OCI-LY3 (cell line): ENCODE measurements around the gene MIPOL1.
"Not testable (repeated sequence)": the region's sequence is repeated elsewhere in the genome, so short reads cannot be mapped to it uniquely, and the experiment has no call there.

Experiments
- H2AFZ ChIP-seq: fragments of 200-600, 300-600 bp; shearing (Covaris generic); 2 replicates; pipeline ENCODE4 v1.6.0; 2014; ENCODE audit warnings: antibody characterized with exemption, low read depth, low read length
- H3K27ac ChIP-seq: fragments of 200-600, 300-600 bp; sonication (generic); 2 replicates; pipeline ENCODE4 v1.5.1; 2014; ENCODE audit warnings: mild to moderate bottlenecking, low read length, moderate library complexity, mixed read lengths
- H3K27me3 ChIP-seq: fragments of 200-600, 300-600 bp; sonication (generic); 2 replicates; pipeline ENCODE4 v1.6.1; 2014; ENCODE audit warnings: low read depth, low read length, mixed read lengths
- H3K36me3 ChIP-seq: fragments of 200-600, 300-600 bp; sonication (generic); replicated peaks from 2 replicates; pipeline ENCODE3; 2014; ENCODE audit warnings: low read depth, low read length, mixed read lengths
- H3K4me1 ChIP-seq: fragments of 300-600, 200-600 bp; sonication (generic); 2 replicates; pipeline ENCODE4 v1.6.1; 2014; ENCODE audit warnings: low read length, mixed read lengths
- H3K4me2 ChIP-seq: fragments of 200-600, 300-600 bp; sonication (generic); 2 replicates; pipeline ENCODE4 v1.6.1; 2014; ENCODE audit warnings: low read length, mixed read lengths
- H3K4me3 ChIP-seq: fragments of 300-600, 200-600 bp; sonication (generic); 2 replicates; pipeline ENCODE4 v1.5.1; 2014; ENCODE audit warnings: antibody characterized with exemption, mild to moderate bottlenecking, low read length, moderate library complexity
- H3K79me2 ChIP-seq: fragments of 300-600, 200-600 bp; shearing (Covaris generic); 2 replicates; pipeline ENCODE4 v1.6.1; 2014; ENCODE audit warnings: mild to moderate bottlenecking, low read length, mixed read lengths
- H3K9ac ChIP-seq: fragments of 300-600, 200-600 bp; shearing (Covaris generic); 2 replicates; pipeline ENCODE4 v1.6.0; 2014; ENCODE audit warnings: mild to moderate bottlenecking, low read length, moderate library complexity
- H3K9me3 ChIP-seq: fragments of 200-600, 300-600 bp; shearing (Covaris generic); 2 replicates; pipeline ENCODE4 v1.6.1; 2014; ENCODE audit warnings: low read length, mixed read lengths; ENCODE audit not compliant: insufficient read depth
- H4K20me1 ChIP-seq: fragments of 200-600, 300-600 bp; sonication (generic); 2 replicates; pipeline ENCODE4 v1.6.1; 2016; ENCODE audit warnings: low read length, mixed read lengths; ENCODE audit not compliant: insufficient read depth
- CTCF ChIP-seq: fragments of 200-600, 300-600 bp; sonication (generic); IDR thresholded peaks from 2 replicates; pipeline ENCODE4 v1.5.1; 2014; ENCODE audit warnings: antibody characterized with exemption, low read length, low read depth
- EZH2phosphoT487 ChIP-seq: fragments of 200-600 bp; shearing (Covaris generic); IDR thresholded peaks from 2 replicates; pipeline ENCODE4 v1.6.1; 2018; ENCODE audit warnings: antibody characterized with exemption, mixed run types, low read depth

Gene MIPOL1

DNA sequence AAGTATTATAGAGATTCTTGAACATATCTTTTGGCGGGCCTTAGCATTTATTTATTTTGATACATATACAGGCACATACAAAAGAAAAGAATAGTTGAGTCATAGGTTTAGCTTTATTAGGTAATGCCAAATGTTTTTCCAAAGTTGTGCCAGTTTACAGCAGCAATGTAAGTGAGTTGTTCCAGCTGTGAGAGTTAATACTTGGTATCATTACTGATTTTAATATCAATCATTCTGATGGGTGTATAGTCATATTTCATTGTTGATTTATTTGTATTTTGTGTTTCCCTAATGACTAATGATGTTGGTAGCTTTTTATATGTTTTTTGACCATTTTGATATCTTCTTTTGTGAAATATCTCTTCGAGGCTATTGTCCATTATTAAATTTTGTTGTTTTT lies 122.4 kb downstream of the MIPOL1 start:
- no peaks in the 10 kb centered on the region for H3K9me3 ChIP-seq
- H3K4me1 ChIP-seq = no peaks in the 10 kb centered on the region
- no peaks in the 10 kb centered on the region for H4K20me1 ChIP-seq
- no peak overlapping the region for H3K9ac ChIP-seq
- no peak overlapping the region for H3K27ac ChIP-seq
- H3K27me3 ChIP-seq = no peaks in the 10 kb centered on the region
- no peak overlapping the region for H2AFZ ChIP-seq
- no peaks in the 10 kb centered on the region for H3K79me2 ChIP-seq
- no peak overlapping the region for H3K4me2 ChIP-seq
- no peaks in the 10 kb centered on the region for H3K36me3 ChIP-seq
- no peak overlapping the region for H3K4me3 ChIP-seq
- TF ChIP-seq CTCF (no peak), EZH2phosphoT487 (no peak)

GRCh38 chr14:37325332-37325731 lies 127.6 kb downstream of the MIPOL1 start:
- H4K20me1 ChIP-seq = no peaks in the 10 kb centered on the region
- no peaks in the 10 kb centered on the region for H3K27me3 ChIP-seq
- H3K9ac ChIP-seq = no peak overlapping the region
- no peak overlapping the region for H3K4me3 ChIP-seq
- no peak overlapping the region for H3K27ac ChIP-seq
- H3K9me3 ChIP-seq = no peaks in the 10 kb centered on the region
- H3K4me2 ChIP-seq = no peak overlapping the region
- no peak overlapping the region for H2AFZ ChIP-seq
- H3K79me2 ChIP-seq = no peaks in the 10 kb centered on the region
- H3K4me1 ChIP-seq = no peaks in the 10 kb centered on the region
- no peaks in the 10 kb centered on the region for H3K36me3 ChIP-seq
- TF ChIP-seq CTCF (no peak), EZH2phosphoT487 (no peak)

- TF ChIP-seq CTCF (no peak), EZH2phosphoT487 (no peak)
- H3K9me3 ChIP-seq = no peaks in the 10 kb centered on the region
- no peaks in the 10 kb centered on the region for H3K4me1 ChIP-seq
- H3K79me2 ChIP-seq = no peaks in the 10 kb centered on the region
- no peak overlapping the region for H2AFZ ChIP-seq
- H3K9ac ChIP-seq = no peak overlapping the region
- no peaks in the 10 kb centered on the region for H3K27me3 ChIP-seq
- no peak overlapping the region for H3K4me3 ChIP-seq
- no peaks in the 10 kb centered on the region for H3K36me3 ChIP-seq
- H4K20me1 ChIP-seq = no peaks in the 10 kb centered on the region
- no peak overlapping the region for H3K27ac ChIP-seq
- no peak overlapping the region for H3K4me2 ChIP-seq
These were observed 128.7 kb downstream of the MIPOL1 start for GRCh38 chr14:37326434-37326833.

GRCh38 chr14:37327933-37328332 lies 130.2 kb downstream of the MIPOL1 start:
- H3K27ac ChIP-seq, H3K4me1 ChIP-seq, H3K4me3 ChIP-seq, H4K20me1 ChIP-seq, H3K4me2 ChIP-seq, H3K36me3 ChIP-seq, H3K79me2 ChIP-seq, H3K9me3 ChIP-seq, H2AFZ ChIP-seq, H3K9ac ChIP-seq, H3K27me3 ChIP-seq: not testable (repeated sequence)

DNA sequence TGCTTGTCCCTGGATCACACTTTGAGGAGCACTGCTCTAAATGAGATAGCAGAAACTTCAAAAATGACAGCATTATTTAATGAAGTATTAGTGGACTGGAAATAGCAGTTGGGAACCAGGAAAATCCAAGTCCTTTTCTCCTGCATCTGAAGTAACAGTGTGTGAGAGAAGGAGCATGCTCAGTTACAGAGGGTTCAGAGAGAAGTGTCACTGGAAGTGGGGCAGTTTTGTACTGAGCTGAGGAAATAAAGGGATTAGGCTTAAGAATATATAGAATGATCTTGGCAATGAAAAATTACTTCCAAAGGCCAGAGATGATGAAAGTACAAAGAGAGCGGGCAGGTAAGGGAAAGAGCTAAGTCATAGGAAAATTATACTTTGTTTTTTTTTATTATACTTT lies 130.9 kb downstream of the MIPOL1 start:
- Histone ChIP-seq H3K27me3 (no peaks in the 10 kb centered on the region), H3K27ac (no peak overlapping the region), H2AFZ (no peak overlapping the region), H4K20me1 (no peaks in the 10 kb centered on the region), H3K9me3 (no peaks in the 10 kb centered on the region), H3K4me2 (no peak overlapping the region), H3K36me3 (no peaks in the 10 kb centered on the region), H3K9ac (no peak overlapping the region), H3K79me2 (no peaks in the 10 kb centered on the region), H3K4me1 (no peaks in the 10 kb centered on the region), H3K4me3 (no peak overlapping the region)
- no peak for TF ChIP-seq CTCF
- no peak for TF ChIP-seq EZH2phosphoT487
